Fibroblast of lung (primary cell): ENCODE measurements around the gene MARCO.

Source experiments
- CTCF ChIP-seq, 2 donors: IDR thresholded peaks in 1 of 2; conservative IDR thresholded peaks in 1 of 2; 1 replicate in 1 of 2; 2 replicates in 1 of 2; pipeline ENCODE4 v1.5.1; 2011 to 2012; ENCODE audit warnings: low read length in 2 of 2, control low read depth in 1 of 2, inconsistent platforms in 1 of 2, low read depth in 1 of 2, mild to moderate bottlenecking in 1 of 2
- EZH2 ChIP-seq: IDR thresholded peaks from 2 replicates; pipeline ENCODE4 v1.5.1; 2012; ENCODE audit warnings: low read length, control low read depth, mild to moderate bottlenecking; ENCODE audit errors: missing control alignments

- TF ChIP-seq EZH2 (no peak), CTCF (conservative IDR thresholded peaks at IDR 0.05 in 1 of 2, IDR thresholded peaks at IDR 0.05 in 1 of 2; ENCODE audit: low read depth in 1 of 2, low read length in 2 of 2) (no peak)
Observed at GRCh38 chr2:119006441-119006840, 64.4 kb downstream of the MARCO start.
